GM21381 (cell line): ENCODE data around the gene MAPK9.
A peak's percentile ranks its signal among the peaks of the same experiment; 100 is the strongest.

Source experiments
- ATAC-seq: cut with Tn5 transposase; IDR thresholded peaks from one replicate; pipeline ENCODE4 v1.9.1; 2021; ENCODE audit warnings: mild to moderate bottlenecking, moderate library complexity; ENCODE audit not compliant: unreplicated experiment

Gene MAPK9

GRCh38 chr5:180296771-180297170, 4.9 kb upstream of the MAPK9 start:
- no peak for ATAC-seq

GRCh38 chr5:180294913-180295555, 3.2 kb upstream of the MAPK9 start:
- no peak for ATAC-seq

GRCh38 chr5:180294411-180294810, 2.5 kb upstream of the MAPK9 start:
- no peak for ATAC-seq

GRCh38 chr5:180291234-180291940, 496 bp downstream of the MAPK9 start:
- peak; percentile 32 for ATAC-seq

GRCh38 chr5:180290568-180291233, 1.2 kb downstream of the MAPK9 start:
- no peak for ATAC-seq

- no peak for ATAC-seq
Measured at GRCh38 chr5:180289966-180290365, 1.9 kb downstream of the MAPK9 start.

GRCh38 chr5:180289433-180289832, 2.5 kb downstream of the MAPK9 start:
- ATAC-seq = no peak

- no peak for ATAC-seq
Measured at GRCh38 chr5:180287868-180288267, 4.0 kb downstream of the MAPK9 start.

- ATAC-seq = no peak
Measured at GRCh38 chr5:180287404-180287803, 4.5 kb downstream of the MAPK9 start.

- ATAC-seq = no peak
Measured at GRCh38 chr5:180284149-180284548, 7.7 kb downstream of the MAPK9 start.

- ATAC-seq = no peak
Measured at GRCh38 chr5:180283026-180283615, 8.8 kb downstream of the MAPK9 start.

GRCh38 chr5:180282281-180282680, 9.6 kb downstream of the MAPK9 start:
- ATAC-seq = no peak

GRCh38 chr5:180281706-180282105, 10.2 kb downstream of the MAPK9 start:
- ATAC-seq = no peak

GRCh38 chr5:180274695-180275094, 17.2 kb downstream of the MAPK9 start:
- ATAC-seq = no peak

GRCh38 chr5:180271221-180271620, 20.7 kb downstream of the MAPK9 start:
- ATAC-seq = no peak

- ATAC-seq = no peak
Measured at GRCh38 chr5:180259260-180259611, 32.6 kb downstream of the MAPK9 start.

- no peak for ATAC-seq
Measured at GRCh38 chr5:180253036-180253824, 38.7 kb downstream of the MAPK9 start.

- ATAC-seq = no peak
Measured at GRCh38 chr5:180251887-180252286, 40.0 kb downstream of the MAPK9 start.

- no peak for ATAC-seq
Measured at GRCh38 chr5:180251141-180251540, 40.7 kb downstream of the MAPK9 start.

GRCh38 chr5:180250329-180250728, 41.6 kb downstream of the MAPK9 start:
- no peak for ATAC-seq

GRCh38 chr5:180241600-180241999, 50.3 kb downstream of the MAPK9 start:
- no peak for ATAC-seq
